Suprapubic skin (tissue), 4 donors: Measurements from ENCODE around the gene ARFRP1. TPM values are rescaled to one million over a fixed set of nuclear protein-coding genes. Genes with fewer than 3 reads are reported as not detected.

Experiments
- DNase-seq, 2 donors: peaks; one replicate each; pipeline ENCODE4 v3.0.0-alpha.2; 2019; ENCODE audit warnings: low spot score in 2 of 2
- H3K27ac ChIP-seq: fragments of 200-600 bp; sonication (generic); one replicate; pipeline ENCODE4 v1.5.1; 2019
- H3K27me3 ChIP-seq: fragments of 200-600 bp; sonication (generic); one replicate; pipeline ENCODE4 v1.5.1; 2019
- H3K36me3 ChIP-seq: fragments of 200-600 bp; sonication (generic); one replicate; pipeline ENCODE4 v1.5.1; 2019
- H3K4me1 ChIP-seq: fragments of 200-600 bp; sonication (generic); one replicate; pipeline ENCODE4 v1.5.1; 2019
- H3K4me3 ChIP-seq: fragments of 200-600 bp; sonication (generic); one replicate; pipeline ENCODE4 v1.5.1; 2019; ENCODE audit warnings: mild to moderate bottlenecking
- H3K9me3 ChIP-seq: fragments of 200-600 bp; sonication (generic); one replicate; pipeline ENCODE4 v1.5.1; 2019
- CTCF ChIP-seq, 2 donors: fragments of 200-600 bp in 1 of 2; fragments of 450-650 bp in 1 of 2; sonication (generic) in 1 of 2; IDR thresholded peaks; one replicate each; pipeline ENCODE4 v1.5.1; 2016 to 2019; ENCODE audit warnings: antibody characterized with exemption in 2 of 2, mild to moderate bottlenecking in 1 of 2, moderate library complexity in 1 of 2
- EP300 ChIP-seq: sonication (generic); formaldehyde crosslinking; IDR thresholded peaks from one replicate; pipeline ENCODE4 v1.6.1; 2017; ENCODE audit warnings: antibody characterized with exemption
- POLR2A ChIP-seq, 2 donors: fragments of 450-650 bp; IDR thresholded peaks; one replicate each; pipeline ENCODE4 v1.6.1; 2017; ENCODE audit warnings: antibody characterized with exemption in 2 of 2, mild to moderate bottlenecking in 2 of 2, moderate library complexity in 2 of 2
- POLR2AphosphoS5 ChIP-seq, 3 donors: sonication (generic); formaldehyde crosslinking; IDR thresholded peaks; one replicate each; pipeline ENCODE4 v1.6.1; 2017; ENCODE audit warnings: antibody characterized with exemption in 3 of 3
- WGBS: methylation state at CpG from one replicate; pipeline ENCODE4 v1.1.5; 2018; 5-methylcytosine and 5-hydroxymethylcytosine counted together
- total RNA-seq, 4 donors: library from RNA; depleted of rRNA; stranded (reverse); fragments of >200 nt; gene quantifications; one replicate each; pipeline ENCODE4 v1.1.0, GENCODE V29; 2016

Gene ARFRP1
- total RNA-seq, 4 donors from 2014 or later = 22.1 to 31.9 (median 27.6) TPM

- no peak for TF ChIP-seq POLR2AphosphoS5 (IDR thresholded peaks at IDR 0.05)
- no peak for TF ChIP-seq POLR2A (IDR thresholded peaks at IDR 0.05)
- no peak for TF ChIP-seq CTCF (IDR thresholded peaks at IDR 0.05)
- no peaks in the 10 kb centered on the region for H3K9me3 ChIP-seq
- DNase-seq = no peak
- peaks cover 36% of the 10 kb centered on the region for H3K4me1 ChIP-seq
- no peak overlapping the region for H3K27ac ChIP-seq
- no peaks in the 10 kb centered on the region for H3K27me3 ChIP-seq
- H3K4me3 ChIP-seq = no peak overlapping the region
- 86% methylated on average over 20 of the region's 48 CpGs for WGBS
- H3K36me3 ChIP-seq = peaks cover 33% of the 10 kb centered on the region
These were observed 27.4 kb upstream of the ARFRP1 start for GRCh38 chr20:63734946-63735858.

- H3K4me1 ChIP-seq = peaks cover 36% of the 10 kb centered on the region
- TF ChIP-seq EP300 (no peak), POLR2A (IDR thresholded peaks at IDR 0.05) (no peak), POLR2AphosphoS5 (IDR thresholded peaks at IDR 0.05) (no peak), CTCF (IDR thresholded peaks at IDR 0.05) (no peak)
- no peaks in the 10 kb centered on the region for H3K9me3 ChIP-seq
- H3K36me3 ChIP-seq = peaks cover 36% of the 10 kb centered on the region
- peak in 1 of 2 donors; percentile 52 for DNase-seq
- no peak overlapping the region for H3K27ac ChIP-seq
- no peaks in the 10 kb centered on the region for H3K27me3 ChIP-seq
- 97% methylated on average over 14 of the region's 25 CpGs for WGBS
- no peak overlapping the region for H3K4me3 ChIP-seq
These were observed 26.6 kb upstream of the ARFRP1 start for GRCh38 chr20:63734111-63734945.

GRCh38 chr20:63733579-63734081 is 25.9 kb upstream of the ARFRP1 start:
- 95% methylated on average over 11 of the region's 18 CpGs for WGBS
- Histone ChIP-seq H3K27me3 (no peaks in the 10 kb centered on the region), H3K36me3 (peaks cover 36% of the 10 kb centered on the region), H3K9me3 (no peaks in the 10 kb centered on the region), H3K4me3 (no peak overlapping the region), H3K27ac (no peak overlapping the region), H3K4me1 (peaks cover 29% of the 10 kb centered on the region)
- DNase-seq = peak in 1 of 2 donors; percentile 60
- TF ChIP-seq EP300 (no peak), POLR2AphosphoS5 (IDR thresholded peaks at IDR 0.05) (no peak), POLR2A (IDR thresholded peaks at IDR 0.05) (no peak)

GRCh38 chr20:63733117-63733516 is 25.3 kb upstream of the ARFRP1 start:
- no peak overlapping the region for H3K27ac ChIP-seq
- DNase-seq = peak in 1 of 2 donors; percentile 49
- no peaks in the 10 kb centered on the region for H3K9me3 ChIP-seq
- WGBS = 100% methylated on average over 2 of the region's 13 CpGs
- H3K4me3 ChIP-seq = no peak overlapping the region
- H3K36me3 ChIP-seq = peaks cover 40% of the 10 kb centered on the region
- TF ChIP-seq CTCF (IDR thresholded peaks at IDR 0.05) = no peak
- TF ChIP-seq POLR2AphosphoS5 (IDR thresholded peaks at IDR 0.05) = no peak
- TF ChIP-seq EP300 = no peak
- H3K4me1 ChIP-seq = peaks cover 23% of the 10 kb centered on the region
- H3K27me3 ChIP-seq = no peaks in the 10 kb centered on the region

GRCh38 chr20:63732118-63733095 is 24.6 kb upstream of the ARFRP1 start:
- Histone ChIP-seq H3K36me3 (peaks cover 40% of the 10 kb centered on the region), H3K9me3 (no peaks in the 10 kb centered on the region), H3K27ac (no peak overlapping the region), H3K4me1 (peaks cover 16% of the 10 kb centered on the region), H3K4me3 (no peak overlapping the region), H3K27me3 (no peaks in the 10 kb centered on the region)
- WGBS = 87% methylated on average over 38 of the region's 38 CpGs
- peak in 1 of 2 donors; percentile 41 for DNase-seq
- TF ChIP-seq POLR2AphosphoS5 (IDR thresholded peaks at IDR 0.05) (no peak), EP300 (no peak), POLR2A (IDR thresholded peaks at IDR 0.05) (no peak), CTCF (IDR thresholded peaks at IDR 0.05) (no peak)
